HG03025 (cell line): Measurements from ENCODE around the gene URI1.
"Not testable (repeated sequence)": the region's sequence is repeated elsewhere in the genome, so short reads cannot be mapped to it uniquely, and the experiment has no call there.

ENCODE experiments used
- ATAC-seq: cut with Tn5 transposase; IDR thresholded peaks from one replicate; pipeline ENCODE4 v1.9.1; 2021; ENCODE audit warnings: mild to moderate bottlenecking, moderate library complexity; ENCODE audit not compliant: unreplicated experiment, low FRiP score

Gene URI1

GRCh38 chr19:29940971-29941585 is 961 bp upstream of the URI1 start:
- ATAC-seq = no peak

- peak; percentile 62 for ATAC-seq
Measured at GRCh38 chr19:29942404-29943261, 594 bp downstream of the URI1 start.

- no peak for ATAC-seq
Measured at GRCh38 chr19:29943615-29944014, 1.6 kb downstream of the URI1 start.

GRCh38 chr19:29944390-29945012 is 2.5 kb downstream of the URI1 start:
- no peak for ATAC-seq

GRCh38 chr19:29945017-29945416 is 3.0 kb downstream of the URI1 start:
- no peak for ATAC-seq

- no peak for ATAC-seq
Measured at GRCh38 chr19:29945433-29945832, 3.4 kb downstream of the URI1 start.

GRCh38 chr19:29946645-29947044 is 4.6 kb downstream of the URI1 start:
- ATAC-seq = no peak

GRCh38 chr19:29947871-29948270 is 5.8 kb downstream of the URI1 start:
- no peak for ATAC-seq

- ATAC-seq = not testable (repeated sequence)
Measured at GRCh38 chr19:29948759-29949470, 6.9 kb downstream of the URI1 start.

- ATAC-seq = no peak
Measured at GRCh38 chr19:29952177-29952576, 10.1 kb downstream of the URI1 start.

- ATAC-seq = no peak
Measured at GRCh38 chr19:29952646-29953045, 10.6 kb downstream of the URI1 start.

GRCh38 chr19:29953352-29954247 is 11.6 kb downstream of the URI1 start:
- no peak for ATAC-seq

- no peak for ATAC-seq
Measured at GRCh38 chr19:29956855-29957254, 14.8 kb downstream of the URI1 start.

GRCh38 chr19:29961311-29961710 is 19.3 kb downstream of the URI1 start:
- ATAC-seq = no peak

GRCh38 chr19:29962793-29963192 is 20.8 kb downstream of the URI1 start:
- ATAC-seq = no peak

GRCh38 chr19:29963576-29963975 is 21.5 kb downstream of the URI1 start:
- ATAC-seq = no peak

- no peak for ATAC-seq
Measured at GRCh38 chr19:29964171-29964570, 22.1 kb downstream of the URI1 start.

- ATAC-seq = no peak
Measured at GRCh38 chr19:29965492-29965891, 23.5 kb downstream of the URI1 start.

GRCh38 chr19:29966142-29966541 is 24.1 kb downstream of the URI1 start:
- not testable (repeated sequence) for ATAC-seq
